ENCODE measurements around the gene CTSD.

CTSD gene

DNA sequence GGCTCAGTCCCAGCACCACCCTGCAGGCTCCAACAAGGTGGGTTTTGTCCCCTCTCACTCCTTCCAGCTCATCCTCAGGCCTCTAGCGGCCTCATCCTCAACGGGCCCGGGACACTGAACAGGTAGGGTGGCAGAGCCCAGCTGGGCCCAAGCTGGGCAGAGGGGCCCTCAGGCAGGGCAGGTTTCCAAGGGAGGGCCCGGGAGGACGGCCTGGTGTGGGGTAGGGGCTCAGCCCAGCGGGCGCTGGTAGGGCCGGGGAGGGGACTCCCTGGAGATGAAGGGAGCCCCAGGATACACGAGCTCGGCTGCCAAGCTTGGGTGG is 10.9 kb downstream of the CTSD start:
- no peak overlapping the region for H4K91ac ChIP-seq (ENCODE audit: low read depth, low read length)

DNA sequence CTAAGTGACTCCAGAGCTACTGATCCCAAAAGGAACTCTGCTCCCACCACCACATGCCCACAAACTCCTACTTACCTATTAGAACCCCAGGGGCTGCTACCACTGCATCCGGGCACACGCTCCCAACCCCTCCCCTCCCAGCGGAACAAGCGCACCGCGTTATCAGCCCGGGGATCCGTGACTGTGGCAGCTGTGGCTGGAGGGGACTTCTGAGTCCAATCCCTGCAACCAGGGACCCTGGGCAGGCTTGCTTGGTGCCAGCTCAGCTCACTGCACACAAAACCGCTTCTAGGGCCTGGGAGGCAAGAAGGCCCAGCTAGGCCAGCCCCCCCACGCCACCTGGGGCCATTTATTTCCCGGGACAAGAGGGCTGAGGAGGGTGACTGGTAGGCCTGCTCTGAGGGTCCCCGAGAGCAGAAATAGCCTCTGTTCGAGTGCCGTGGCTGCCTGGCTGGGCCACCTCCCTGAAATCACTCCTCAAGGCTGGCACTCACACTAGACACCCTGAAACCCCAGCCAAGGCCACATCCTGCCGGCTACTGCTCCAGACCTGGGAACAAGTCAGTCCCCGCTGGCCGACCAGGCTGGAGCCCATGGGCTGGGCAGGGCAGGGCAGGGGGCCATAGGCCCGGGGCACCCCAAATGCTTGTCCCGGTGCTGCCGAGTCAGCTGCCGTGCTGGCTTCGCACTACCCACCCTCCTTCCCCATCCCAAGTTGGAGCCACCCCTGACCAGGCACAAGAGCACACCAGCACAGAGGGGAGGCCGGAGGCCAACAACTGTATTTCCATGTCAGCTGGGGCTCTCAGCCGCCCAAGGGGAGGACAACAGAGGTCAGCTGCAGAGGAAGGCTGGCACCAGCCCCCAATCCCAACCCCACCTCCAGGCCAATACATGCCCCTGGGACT is 11.5 kb downstream of the CTSD start:
- no peak overlapping the region for H3K9ac ChIP-seq (ENCODE audit: low read length)
- H3K27ac ChIP-seq (ENCODE audit: low read depth, low read length), result no peak overlapping the region
- H3K4me1 ChIP-seq (ENCODE audit: control insufficient read depth in 1 of 2, insufficient read depth in 2 of 2, low read length in 2 of 2), result no peaks in the 10 kb centered on the region
- no peak overlapping the region for H2AFZ ChIP-seq (ENCODE audit: insufficient read depth, low read length, poor library complexity)
- no peak overlapping the region for H3K23ac ChIP-seq (ENCODE audit: low read length)
- H3K9me3 ChIP-seq (ENCODE audit: insufficient read depth, low read depth, low read length), result peaks cover 5% of the 10 kb centered on the region
- no peak overlapping the region for H3K4ac ChIP-seq (ENCODE audit: low read depth, low read length)
- H2BK5ac ChIP-seq (ENCODE audit: low read depth, low read length, poor library complexity), result no peak overlapping the region
- WGBS (ENCODE audit: extremely low coverage, insufficient coverage, insufficient read length), result no CpG with 5 or more reads among the region's 24 CpGs
- H2BK120ac ChIP-seq (ENCODE audit: insufficient read depth, low read length, poor library complexity), result no peak overlapping the region
- H3K4me3 ChIP-seq (ENCODE audit: low read depth, low read length), result no peak overlapping the region
- no peak overlapping the region for H3K14ac ChIP-seq (ENCODE audit: low read length)
- H4K12ac ChIP-seq (ENCODE audit: low read depth, low read length), result no peak overlapping the region
- H4K8ac ChIP-seq (ENCODE audit: low read depth, low read length), result no peak overlapping the region
- H2BK12ac ChIP-seq (ENCODE audit: low read length), result no peak overlapping the region
- no peaks in the 10 kb centered on the region for H3K79me2 ChIP-seq (ENCODE audit: control insufficient read depth, insufficient read depth, low read length, poor library complexity)
- DNase-seq, result no peak
- H4K91ac ChIP-seq (ENCODE audit: low read depth, low read length), result no peak overlapping the region
- H2AK5ac ChIP-seq (ENCODE audit: low read length), result no peak overlapping the region
- no peak overlapping the region for H3K4me2 ChIP-seq (ENCODE audit: low read length)
- no peaks in the 10 kb centered on the region for H3K79me1 ChIP-seq (ENCODE audit: low read length)
- peaks cover 24% of the 10 kb centered on the region for H3K27me3 ChIP-seq (ENCODE audit: insufficient read depth, low read length)
- peaks cover 31 to 43% of the 10 kb centered on the region in 2 experiments for H3K36me3 ChIP-seq (ENCODE audit: control insufficient read depth in 1 of 2, insufficient read depth in 2 of 2, low read length in 2 of 2)
- no peak overlapping the region for H3K18ac ChIP-seq (ENCODE audit: low read length)

More for the DNA sequence above, 10.9 kb downstream of the CTSD start:
- Histone ChIP-seq H3K18ac (ENCODE audit: low read length) (no peak overlapping the region), H3K4ac (ENCODE audit: low read depth, low read length) (no peak overlapping the region), H3K9ac (ENCODE audit: low read length) (no peak overlapping the region), H3K36me3 (ENCODE audit: control insufficient read depth in 1 of 2, insufficient read depth in 2 of 2, low read length in 2 of 2) (peaks cover 34 to 48% of the 10 kb centered on the region in 2 experiments), H3K4me1 (ENCODE audit: control insufficient read depth in 1 of 2, insufficient read depth in 2 of 2, low read length in 2 of 2) (no peaks in the 10 kb centered on the region), H3K14ac (ENCODE audit: low read length) (no peak overlapping the region), H2AFZ (ENCODE audit: insufficient read depth, low read length, poor library complexity) (no peak overlapping the region), H3K4me3 (ENCODE audit: low read depth, low read length) (no peak overlapping the region), H3K27ac (ENCODE audit: low read depth, low read length) (no peak overlapping the region), H4K8ac (ENCODE audit: low read depth, low read length) (no peak overlapping the region), H3K23ac (ENCODE audit: low read length) (no peak overlapping the region), H2BK5ac (ENCODE audit: low read depth, low read length, poor library complexity) (no peak overlapping the region), H2AK5ac (ENCODE audit: low read length) (no peak overlapping the region), H2BK120ac (ENCODE audit: insufficient read depth, low read length, poor library complexity) (no peak overlapping the region), H2BK12ac (ENCODE audit: low read length) (no peak overlapping the region), H3K27me3 (ENCODE audit: insufficient read depth, low read length) (peaks cover 24% of the 10 kb centered on the region), H3K79me1 (ENCODE audit: low read length) (no peaks in the 10 kb centered on the region), H3K9me3 (ENCODE audit: insufficient read depth, low read depth, low read length) (peaks cover 5% of the 10 kb centered on the region), H4K12ac (ENCODE audit: low read depth, low read length) (no peak overlapping the region), H3K79me2 (ENCODE audit: control insufficient read depth, insufficient read depth, low read length, poor library complexity) (no peaks in the 10 kb centered on the region), H3K4me2 (ENCODE audit: low read length) (no peak overlapping the region)
- DNase-seq, result no peak
- WGBS (ENCODE audit: extremely low coverage, insufficient coverage, insufficient read length), result no CpG with 5 or more reads among the region's 10 CpGs

DNA sequence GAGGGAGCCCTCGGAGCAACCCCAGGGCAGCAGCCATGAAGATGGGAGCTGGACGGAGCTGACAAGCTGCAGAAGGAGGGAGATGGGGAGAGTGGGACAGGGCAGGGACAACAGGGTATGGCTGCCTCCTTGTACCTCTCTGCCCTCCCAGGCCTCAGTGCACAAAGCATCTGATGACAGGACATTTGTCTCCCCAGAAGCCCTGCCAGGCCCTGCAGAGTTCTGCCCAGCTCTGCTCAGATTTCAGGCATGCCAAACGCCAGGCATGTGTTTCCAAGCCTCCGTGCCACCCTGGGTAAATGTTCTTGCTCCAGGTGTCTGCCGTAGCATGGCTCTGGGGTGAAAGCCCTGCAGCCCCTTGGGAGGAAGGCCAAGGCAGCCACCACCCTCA is 12.2 kb downstream of the CTSD start:
- Histone ChIP-seq H3K14ac (ENCODE audit: low read length) (no peak overlapping the region), H3K79me1 (ENCODE audit: low read length) (no peaks in the 10 kb centered on the region), H2AK5ac (ENCODE audit: low read length) (no peak overlapping the region), H2BK120ac (ENCODE audit: insufficient read depth, low read length, poor library complexity) (no peak overlapping the region), H3K79me2 (ENCODE audit: control insufficient read depth, insufficient read depth, low read length, poor library complexity) (no peaks in the 10 kb centered on the region), H4K8ac (ENCODE audit: low read depth, low read length) (no peak overlapping the region), H3K4ac (ENCODE audit: low read depth, low read length) (no peak overlapping the region), H3K4me3 (ENCODE audit: low read depth, low read length) (no peak overlapping the region), H3K9me3 (ENCODE audit: insufficient read depth, low read depth, low read length) (peaks cover 8% of the 10 kb centered on the region), H3K4me2 (ENCODE audit: low read length) (no peak overlapping the region), H2AFZ (ENCODE audit: insufficient read depth, low read length, poor library complexity) (no peak overlapping the region), H3K9ac (ENCODE audit: low read length) (no peak overlapping the region), H4K12ac (ENCODE audit: low read depth, low read length) (no peak overlapping the region), H3K27ac (ENCODE audit: low read depth, low read length) (no peak overlapping the region), H2BK5ac (ENCODE audit: low read depth, low read length, poor library complexity) (no peak overlapping the region), H2BK12ac (ENCODE audit: low read length) (no peak overlapping the region), H3K27me3 (ENCODE audit: insufficient read depth, low read length) (peaks cover 24% of the 10 kb centered on the region), H3K23ac (ENCODE audit: low read length) (no peak overlapping the region), H4K91ac (ENCODE audit: low read depth, low read length) (no peak overlapping the region), H3K36me3 (ENCODE audit: control insufficient read depth in 1 of 2, insufficient read depth in 2 of 2, low read length in 2 of 2) (peaks cover 25 to 35% of the 10 kb centered on the region in 2 experiments), H3K18ac (ENCODE audit: low read length) (no peak overlapping the region), H3K4me1 (ENCODE audit: control insufficient read depth in 1 of 2, insufficient read depth in 2 of 2, low read length in 2 of 2) (no peaks in the 10 kb centered on the region)
- no peak for DNase-seq
- no CpG with 5 or more reads among the region's 5 CpGs for WGBS (ENCODE audit: extremely low coverage, insufficient coverage, insufficient read length)

DNA sequence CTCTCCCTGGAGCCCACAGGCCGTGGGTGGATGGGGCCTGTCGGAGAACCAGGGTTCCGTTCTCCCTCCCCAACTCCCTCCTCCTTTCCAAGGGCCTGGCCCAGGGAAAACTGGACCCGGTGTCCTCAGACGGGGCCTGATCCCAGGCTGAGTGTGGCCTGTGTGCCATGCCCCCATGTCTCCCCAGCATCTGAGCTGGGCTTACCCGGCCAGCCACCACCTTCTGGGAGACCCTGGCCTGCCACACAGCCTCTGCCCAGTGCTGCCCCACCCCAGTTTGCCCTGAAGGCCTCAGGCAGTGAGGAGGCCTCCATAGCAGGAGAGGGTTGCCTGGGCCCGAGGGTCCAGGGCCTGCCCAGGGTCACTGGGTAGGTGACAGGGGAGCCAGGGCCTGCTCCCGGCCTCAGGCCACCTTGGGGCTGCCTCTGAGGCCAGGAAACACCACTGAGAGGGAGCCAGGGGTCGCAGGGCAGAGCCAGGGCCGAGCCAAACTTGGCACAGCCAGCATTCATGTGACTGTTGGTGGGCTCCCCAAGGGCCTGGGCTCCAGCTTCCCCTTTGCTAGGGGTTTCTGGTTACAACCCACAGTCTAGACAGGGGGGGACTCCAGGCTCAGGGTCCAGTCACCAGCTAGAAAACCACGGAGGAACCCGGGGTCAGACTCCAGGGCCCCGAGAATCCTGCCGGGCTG is 12.7 kb downstream of the CTSD start:
- no peaks in the 10 kb centered on the region for H3K79me1 ChIP-seq (ENCODE audit: low read length)
- no peaks in the 10 kb centered on the region for H3K79me2 ChIP-seq (ENCODE audit: control insufficient read depth, insufficient read depth, low read length, poor library complexity)
- WGBS (ENCODE audit: extremely low coverage, insufficient coverage, insufficient read length), result no CpG with 5 or more reads among the region's 14 CpGs

More for the DNA sequence above, 12.7 kb downstream of the CTSD start:
- Histone ChIP-seq H3K9me3 (ENCODE audit: insufficient read depth, low read depth, low read length) (peaks cover 10% of the 10 kb centered on the region), H3K18ac (ENCODE audit: low read length) (no peak overlapping the region), H3K9ac (ENCODE audit: low read length) (no peak overlapping the region), H2BK12ac (ENCODE audit: low read length) (no peak overlapping the region), H3K4me3 (ENCODE audit: low read depth, low read length) (no peak overlapping the region), H3K4me2 (ENCODE audit: low read length) (no peak overlapping the region), H2BK5ac (ENCODE audit: low read depth, low read length, poor library complexity) (no peak overlapping the region), H4K12ac (ENCODE audit: low read depth, low read length) (no peak overlapping the region), H3K14ac (ENCODE audit: low read length) (no peak overlapping the region), H3K27ac (ENCODE audit: low read depth, low read length) (no peak overlapping the region), H3K4ac (ENCODE audit: low read depth, low read length) (no peak overlapping the region), H3K36me3 (ENCODE audit: control insufficient read depth in 1 of 2, insufficient read depth in 2 of 2, low read length in 2 of 2) (peaks cover 25 to 30% of the 10 kb centered on the region in 2 experiments), H4K91ac (ENCODE audit: low read depth, low read length) (no peak overlapping the region), H2AFZ (ENCODE audit: insufficient read depth, low read length, poor library complexity) (no peak overlapping the region), H2BK120ac (ENCODE audit: insufficient read depth, low read length, poor library complexity) (no peak overlapping the region), H2AK5ac (ENCODE audit: low read length) (no peak overlapping the region), H3K23ac (ENCODE audit: low read length) (no peak overlapping the region), H3K4me1 (ENCODE audit: control insufficient read depth in 1 of 2, insufficient read depth in 2 of 2, low read length in 2 of 2) (no peaks in the 10 kb centered on the region), H3K27me3 (ENCODE audit: insufficient read depth, low read length) (peaks cover 24% of the 10 kb centered on the region), H4K8ac (ENCODE audit: low read depth, low read length) (no peak overlapping the region)
- no peak for DNase-seq
